HCT116 (cell line): ENCODE data around the gene SKA1. TPM values are rescaled to one million over a fixed set of nuclear protein-coding genes. Genes with fewer than 3 reads are reported as not detected.
A peak's percentile ranks its signal among the peaks of the same experiment; 100 is the strongest.

Source experiments
- ATAC-seq: fragments of 200-7000 bp; cut with Tn5 transposase; 2 replicates; pipeline ENCODE4 v1.9.1; 2020; ENCODE audit warnings: mild to moderate bottlenecking, moderate library complexity
- BruUV-seq: library from RNA; stranded (reverse); fragments of 400-500 nt; replicated peaks from 2 replicates; lab custom pipeline; 2021; lab: Mats Ljungman, UMichigan
- CTCF ChIA-PET: fragments of 300-600 bp; sonication (Branson Sonifier 250); formaldehyde crosslinking; loops from one replicate; lab custom pipeline; 2021; ENCODE audit warnings: antibody characterized with exemption; lab: Charles Lee
- POLR2A ChIA-PET: fragments of 300-600, 350-600 bp; sonication (Branson Sonifier 250); formaldehyde crosslinking; loops from one replicate; lab custom pipeline; 2021; ENCODE audit warnings: antibody characterized with exemption; lab: Charles Lee
- RAD21 ChIA-PET, 2 experiments: fragments of 300-600 bp; sonication (Branson Sonifier 250); formaldehyde crosslinking; loops; one replicate each; lab custom pipeline; 2023; ENCODE audit warnings: low total read pairs in 2 of 2; ENCODE audit not compliant: uncharacterized antibody in 2 of 2, unreplicated experiment in 2 of 2, low non-redundant PET in 1 of 2; lab: Charles Lee
- DNase-seq: peaks from one replicate; pipeline ENCODE4 v3.0.0-alpha.2; 2010; ENCODE audit warnings: low read depth, low spot score
- H2AFZ ChIP-seq: fragments of 200-600 bp; shearing (Covaris generic), sonication (generic); 2 replicates; pipeline ENCODE4 v1.6.1; 2017; ENCODE audit warnings: low read depth, mixed run types, mixed read lengths, antibody characterized with exemption, low read length; ENCODE audit not compliant: poor library complexity, severe bottlenecking
- H3K27ac ChIP-seq: 2 replicates; pipeline ENCODE4 v1.5.1; 2012; ENCODE audit warnings: low read depth, low read length
- H3K27me3 ChIP-seq: fragments of 200-600 bp; sonication (generic); 2 replicates; pipeline ENCODE4 v1.6.1; 2016; ENCODE audit warnings: mixed run types, low read length, mixed read lengths; ENCODE audit not compliant: insufficient read depth
- H3K36me3 ChIP-seq, 2 experiments: fragments of 200-500 bp in 1 of 2; fragments of 200-600 bp in 1 of 2; sonication (Bioruptor generic) in 1 of 2; sonication (generic) in 1 of 2; 2 replicates each; pipeline versions ENCODE4 v1.5.1 to v1.6.1; 2014 to 2016; ENCODE audit warnings: low read length in 2 of 2, inconsistent platforms in 1 of 2, mixed read lengths in 1 of 2, mixed run types in 1 of 2; ENCODE audit not compliant: insufficient read depth in 2 of 2, control insufficient read depth in 1 of 2
- H3K4me1 ChIP-seq, 2 experiments: fragments of 200-600 bp in 1 of 2; sonication (generic) in 1 of 2; 2 replicates each; pipeline versions ENCODE4 v1.5.1 to v1.6.1; 2012 to 2017; ENCODE audit warnings: low read length in 2 of 2, inconsistent platforms in 1 of 2, mild to moderate bottlenecking in 1 of 2, mixed read lengths in 1 of 2, mixed run types in 1 of 2, moderate library complexity in 1 of 2; ENCODE audit not compliant: insufficient read depth in 2 of 2, control insufficient read depth in 1 of 2
- H3K4me2 ChIP-seq: fragments of 200-600 bp; sonication (generic); 2 replicates; pipeline ENCODE4 v1.6.1; 2017; ENCODE audit warnings: mixed run types, low read length, mixed read lengths
- H3K4me3 ChIP-seq, 2 experiments: fragments of 200-600 bp in 1 of 2; sonication (generic) in 1 of 2; replicated peaks in 1 of 2; 2 replicates each; pipeline ENCODE4 v1.5.1; 2011 to 2016; ENCODE audit warnings: low read length in 2 of 2, control low read depth in 1 of 2, low read depth in 1 of 2, mild to moderate bottlenecking in 1 of 2, mixed read lengths in 1 of 2, mixed run types in 1 of 2
- H3K79me2 ChIP-seq: fragments of 200-600 bp; sonication (generic); 2 replicates; pipeline ENCODE4 v1.6.1; 2017; ENCODE audit warnings: mild to moderate bottlenecking, mixed run types, low read length, moderate library complexity, mixed read lengths; ENCODE audit not compliant: insufficient read depth
- H3K9ac ChIP-seq: fragments of 200-600 bp; sonication (generic); 2 replicates; pipeline ENCODE4 v1.6.1; 2016; ENCODE audit warnings: low read length, mixed read lengths
- H3K9me2 ChIP-seq: fragments of 200-600 bp; sonication (generic), shearing (Covaris generic); 2 replicates; pipeline ENCODE4 v1.6.1; 2017; ENCODE audit warnings: mixed run types, mild to moderate bottlenecking, moderate library complexity; ENCODE audit not compliant: insufficient read depth
- H3K9me3 ChIP-seq, 2 experiments: fragments of 200-500 bp in 1 of 2; fragments of 200-600 bp in 1 of 2; sonication (Bioruptor generic) in 1 of 2; sonication (generic) in 1 of 2; 2 replicates each; pipeline ENCODE4 v1.6.1; 2014 to 2017; ENCODE audit warnings: low read length in 2 of 2, mixed read lengths in 2 of 2, inconsistent platforms in 1 of 2, low read depth in 1 of 2, mild to moderate bottlenecking in 1 of 2, mixed run types in 1 of 2, moderate library complexity in 1 of 2; ENCODE audit not compliant: control insufficient read depth in 1 of 2, insufficient read depth in 1 of 2
- H4K20me1 ChIP-seq: fragments of 200-600 bp; sonication (generic), shearing (Covaris generic); 2 replicates; pipeline ENCODE4 v1.6.1; 2017; ENCODE audit warnings: mixed run types, mild to moderate bottlenecking, moderate library complexity; ENCODE audit not compliant: insufficient read depth
- CBX3 ChIP-seq: IDR thresholded peaks from 2 replicates; pipeline ENCODE4 v1.6.1; 2012; ENCODE audit warnings: low read depth
- EGR1 ChIP-seq: IDR thresholded peaks from 2 replicates; pipeline ENCODE4 v1.6.1; 2012; ENCODE audit warnings: low read depth
- ELF1 ChIP-seq: IDR thresholded peaks from 2 replicates; pipeline ENCODE4 v1.6.1; 2012; ENCODE audit warnings: low read depth, borderline replicate concordance
- EZH2phosphoT487 ChIP-seq: fragments of 200-600 bp; IDR thresholded peaks from 2 replicates; pipeline ENCODE4 v1.6.1; 2018; ENCODE audit warnings: antibody characterized with exemption, borderline replicate concordance
- MAX ChIP-seq: IDR thresholded peaks from 2 replicates; pipeline ENCODE4 v1.6.1; 2012
- POLR2A ChIP-seq: IDR thresholded peaks from 2 replicates; pipeline ENCODE4 v1.7.0; 2011; ENCODE audit warnings: borderline replicate concordance; ENCODE audit not compliant: insufficient read depth, insufficient read length; ENCODE audit errors: extremely low read depth
- POLR2AphosphoS5 ChIP-seq: IDR thresholded peaks from 2 replicates; pipeline ENCODE4 v1.6.1; 2011; ENCODE audit warnings: mild to moderate bottlenecking, low read depth, low read length, moderate library complexity
- SIN3A ChIP-seq: IDR thresholded peaks from 2 replicates; pipeline ENCODE4 v1.6.1; 2012; ENCODE audit warnings: low read depth
- SP1 ChIP-seq: IDR thresholded peaks from 2 replicates; pipeline ENCODE4 v1.6.1; 2012; ENCODE audit warnings: low read depth
- SRF ChIP-seq: IDR thresholded peaks from 2 replicates; pipeline ENCODE4 v1.6.1; 2012; ENCODE audit warnings: low read depth
- TCF7L2 ChIP-seq: IDR thresholded peaks from 2 replicates; pipeline ENCODE4 v1.7.0; 2011; ENCODE audit warnings: borderline replicate concordance, inconsistent platforms; ENCODE audit not compliant: insufficient read depth, insufficient read length; ENCODE audit errors: extremely low read depth
- ZNF274 ChIP-seq: fragments of 200-500 bp; sonication (Bioruptor generic); IDR thresholded peaks from 2 replicates; pipeline ENCODE4 v1.6.1; 2014; ENCODE audit warnings: mild to moderate bottlenecking, low read depth, low read length, inconsistent platforms
- intact Hi-C: fragments of 100-400 bp; cut with micrococcal nuclease; formaldehyde crosslinking; loops from 2 replicates; pipeline ENCODE4 v1.10.0; 2022
- total RNA-seq: library from RNA; stranded (reverse); gene quantifications from one replicate; pipeline ENCODE4 v1.2.1, GENCODE V29; 2021; ENCODE audit not compliant: unreplicated experiment

Gene SKA1
- total RNA-seq, 1 experiment from 2014 or later, result 34.5 TPM

GRCh38 chr18:50424877-50425690 is 50.2 kb downstream of the SKA1 start:
- no peak overlapping the region for H3K4me2 ChIP-seq
- no peaks in the 10 kb centered on the region for H3K79me2 ChIP-seq
- TF ChIP-seq POLR2A, result no peak
- TF ChIP-seq CBX3, result peak; percentile 48; the same call in 1 of the 2 replicates
- no peak for TF ChIP-seq EZH2phosphoT487
- no peak for TF ChIP-seq EGR1
- no peak for TF ChIP-seq SIN3A
- no peak for TF ChIP-seq ZNF274
- no peak for TF ChIP-seq POLR2AphosphoS5
- no peak for TF ChIP-seq SRF
- no peak for TF ChIP-seq SP1
- TF ChIP-seq ELF1, result no peak
- TF ChIP-seq TCF7L2, result peak; percentile 87
- DNase-seq, result no peak
- H3K4me3 ChIP-seq, result no peak overlapping the region
- H3K36me3 ChIP-seq, result no peaks in the 10 kb centered on the region
- no TSS peak for BruUV-seq
- H3K9ac ChIP-seq, result no peak overlapping the region
- H3K27me3 ChIP-seq, result no peaks in the 10 kb centered on the region
- ATAC-seq, result no peak
- H3K9me3 ChIP-seq, result no peaks in the 10 kb centered on the region
- no peaks in the 10 kb centered on the region for H3K4me1 ChIP-seq
- RAD21 ChIA-PET, result no interaction called here
- no peaks in the 10 kb centered on the region for H3K9me2 ChIP-seq
- CTCF ChIA-PET, result no interaction called here
- intact Hi-C loops, result no loop called here
- H2AFZ ChIP-seq, result no peak overlapping the region
- no peak overlapping the region for H3K27ac ChIP-seq
- H4K20me1 ChIP-seq, result no peaks in the 10 kb centered on the region
- POLR2A ChIA-PET, result no interaction called here

GRCh38 chr18:50427896-50428295 is 53.0 kb downstream of the SKA1 start:
- H3K4me2 ChIP-seq, result no peak overlapping the region
- no peak for TF ChIP-seq TCF7L2
- TF ChIP-seq MAX, result no peak
- DNase-seq (no peak), ATAC-seq (no peak)
- no peaks in the 10 kb centered on the region for H3K36me3 ChIP-seq
- RAD21 ChIA-PET, result no interaction called here
- POLR2A ChIA-PET, result no interaction called here
- BruUV-seq, result no TSS peak
- no peak overlapping the region for H3K4me3 ChIP-seq
- no peaks in the 10 kb centered on the region for H3K9me2 ChIP-seq
- no peaks in the 10 kb centered on the region for H3K79me2 ChIP-seq
- H3K4me1 ChIP-seq, result no peaks in the 10 kb centered on the region
- intact Hi-C loops, result no loop called here
- H2AFZ ChIP-seq, result no peak overlapping the region
- no peaks in the 10 kb centered on the region for H3K9me3 ChIP-seq
- H4K20me1 ChIP-seq, result no peaks in the 10 kb centered on the region
- no peak overlapping the region for H3K9ac ChIP-seq
- H3K27ac ChIP-seq, result no peak overlapping the region
- no peaks in the 10 kb centered on the region for H3K27me3 ChIP-seq
- CTCF ChIA-PET, result interaction anchor here (1.3 to 1.9 kb wide), 3 partner anchors 210 to 224 kb away, joined by 3 to 21 read pairs (median 17); no protein-coding TSS in a partner anchor
